ENCODE data around the gene CCNJL. TPM values are rescaled to one million over a fixed set of nuclear protein-coding genes. Genes with fewer than 3 reads are reported as not detected.
A peak's percentile ranks its signal among the peaks of the same experiment; 100 is the strongest.
"Not testable (repeated sequence)": the region's sequence is repeated elsewhere in the genome, so short reads cannot be mapped to it uniquely, and the experiment has no call there.

The CCNJL gene
- total RNA-seq, 8 experiments from 2014 or later, result 0.10 to 10.0 (median 1.4) TPM

GRCh38 chr5:160250226-160250625 is 62.1 kb downstream of the CCNJL start:
- Histone ChIP-seq H3K4me1 (replicated peaks in 1 of 2) (peaks cover 11 to 12% of the 10 kb centered on the region in 2 donors), H3K4me3 (no peak overlapping the region), H3K27ac (no peak overlapping the region)
- in situ Hi-C loops (cut with MboI; ENCODE audit: low pct_unique_long_range_greater_than_20kb in 2 of 9, low sequenced_read_pairs in 9 of 9, unreplicated experiment in 9 of 9), result no loop called here
- no peak for ATAC-seq (replicated peaks in 6 of 8)
- 39 to 100% (median 80%) methylated on average over 2 to 5 of the region's 5 CpGs; no CpG with 5 or more reads in 2 of the 10 experiments for WGBS, 10 experiments

GRCh38 chr5:160249570-160249969 is 62.8 kb downstream of the CCNJL start:
- H3K27ac ChIP-seq; H3K4me3 ChIP-seq; in situ Hi-C loops (cut with MboI; ENCODE audit: low pct_unique_long_range_greater_than_20kb in 2 of 9, low sequenced_read_pairs in 9 of 9, unreplicated experiment in 9 of 9); ATAC-seq (replicated peaks in 6 of 8): not testable (repeated sequence)
- H3K4me1 ChIP-seq (replicated peaks in 1 of 2), result peaks cover 12 to 16% of the 10 kb centered on the region in 2 donors
- 17 to 100% (median 89%) methylated on average over 1 of the region's 1 CpG; no CpG with 5 or more reads in 4 of the 10 experiments for WGBS, 10 experiments

- Histone ChIP-seq H3K4me1 (replicated peaks in 1 of 2) (peaks cover 12 to 20% of the 10 kb centered on the region in 2 donors), H3K27ac (peak overlapping the region; percentile 34 to 76), H3K4me3 (no peak overlapping the region)
- in situ Hi-C loops (cut with MboI; ENCODE audit: low pct_unique_long_range_greater_than_20kb in 2 of 9, low sequenced_read_pairs in 9 of 9, unreplicated experiment in 9 of 9), result no loop called here
- WGBS, 10 experiments, result 55 to 100% (median 96%) methylated on average over 1 to 4 of the region's 9 CpGs; no CpG with 5 or more reads in 4 of the 10 experiments
- ATAC-seq (replicated peaks in 6 of 8), result peak in 5 of 8 experiments; percentile 83 to 98 (median 98)
Measured at GRCh38 chr5:160245506-160246086, 66.8 kb downstream of the CCNJL start.

GRCh38 chr5:160242145-160242544 is 70.2 kb downstream of the CCNJL start:
- no peak overlapping the region for H3K4me3 ChIP-seq
- peaks cover 16 to 32% of the 10 kb centered on the region in 2 donors for H3K4me1 ChIP-seq (replicated peaks in 1 of 2)
- WGBS, 10 experiments, result 0 to 89% (median 64%) methylated on average over 1 to 3 of the region's 3 CpGs; no CpG with 5 or more reads in 3 of the 10 experiments
- no peak overlapping the region for H3K27ac ChIP-seq
- in situ Hi-C loops (cut with MboI; ENCODE audit: low pct_unique_long_range_greater_than_20kb in 2 of 9, low sequenced_read_pairs in 9 of 9, unreplicated experiment in 9 of 9), result no loop called here
- no peak for ATAC-seq (replicated peaks in 6 of 8)

- 0 to 60% (median 0%) methylated on average over 1 to 3 of the region's 3 CpGs; no CpG with 5 or more reads in 3 of the 10 experiments for WGBS, 10 experiments
- H3K4me3 ChIP-seq, result no peak overlapping the region
- H3K4me1 ChIP-seq (replicated peaks in 1 of 2), result peaks cover 6 to 21% of the 10 kb centered on the region in 2 donors
- no peak for ATAC-seq (replicated peaks in 6 of 8)
- in situ Hi-C loops (cut with MboI; ENCODE audit: low pct_unique_long_range_greater_than_20kb in 2 of 9, low sequenced_read_pairs in 9 of 9, unreplicated experiment in 9 of 9), result no loop called here
- no peak overlapping the region for H3K27ac ChIP-seq
Measured at GRCh38 chr5:160240350-160240749, 72.0 kb downstream of the CCNJL start.

- Histone ChIP-seq H3K4me3 (no peak overlapping the region), H3K4me1 (replicated peaks in 1 of 2) (peaks cover 3 to 16% of the 10 kb centered on the region in 2 donors), H3K27ac (no peak overlapping the region)
- in situ Hi-C loops (cut with MboI; ENCODE audit: low pct_unique_long_range_greater_than_20kb in 2 of 9, low sequenced_read_pairs in 9 of 9, unreplicated experiment in 9 of 9), result no loop called here
- ATAC-seq (replicated peaks in 6 of 8), result peak in 1 of 8 experiments; percentile 15
- 40 to 100% (median 70%) methylated on average over 1 to 3 of the region's 5 CpGs; no CpG with 5 or more reads in 5 of the 10 experiments for WGBS, 10 experiments
Measured at GRCh38 chr5:160237571-160238093, 74.7 kb downstream of the CCNJL start.

GRCh38 chr5:160235731-160236130 is 76.6 kb downstream of the CCNJL start:
- H3K4me3 ChIP-seq, result no peak overlapping the region
- in situ Hi-C loops (cut with MboI; ENCODE audit: low pct_unique_long_range_greater_than_20kb in 2 of 9, low sequenced_read_pairs in 9 of 9, unreplicated experiment in 9 of 9), result no loop called here
- 78 to 94% (median 82%) methylated on average over 1 to 4 of the region's 5 CpGs; no CpG with 5 or more reads in 4 of the 10 experiments for WGBS, 10 experiments
- H3K4me1 ChIP-seq (replicated peaks in 1 of 2), result peaks cover 3 to 13% of the 10 kb centered on the region in 2 donors
- H3K27ac ChIP-seq, result no peak overlapping the region
- ATAC-seq (replicated peaks in 6 of 8), result no peak

- WGBS, 10 experiments, result 25 to 100% (median 90%) methylated on average over 1 to 5 of the region's 5 CpGs; no CpG with 5 or more reads in 2 of the 10 experiments
- Histone ChIP-seq H3K4me1 (replicated peaks in 1 of 2) (peaks cover 0 to 5% of the 10 kb centered on the region in 2 donors), H3K4me3 (no peak overlapping the region), H3K27ac (no peak overlapping the region)
- in situ Hi-C loops (cut with MboI; ENCODE audit: low pct_unique_long_range_greater_than_20kb in 2 of 9, low sequenced_read_pairs in 9 of 9, unreplicated experiment in 9 of 9), result no loop called here
- no peak for ATAC-seq (replicated peaks in 6 of 8)
Measured at GRCh38 chr5:160233215-160233614, 79.1 kb downstream of the CCNJL start.

- whole genome bisulfite sequencing, 10 experiments, result 40 to 100% (median 84%) methylated on average over 1 to 7 of the region's 10 CpGs; no CpG with 5 or more reads in 4 of the 10 experiments
- peak in 2 of 8 experiments; percentile 28 to 73 for ATAC-seq (replicated peaks in 6 of 8)
- Histone ChIP-seq H3K4me3 (no peak overlapping the region), H3K4me1 (replicated peaks in 1 of 2) (no peaks in the 10 kb centered on the region), H3K27ac (no peak overlapping the region)
- in situ Hi-C loops (cut with MboI; ENCODE audit: low pct_unique_long_range_greater_than_20kb in 2 of 9, low sequenced_read_pairs in 9 of 9, unreplicated experiment in 9 of 9), result no loop called here
Measured at GRCh38 chr5:160231783-160232342, 80.5 kb downstream of the CCNJL start.

- H3K4me1 ChIP-seq (replicated peaks in 1 of 2), result no peaks in the 10 kb centered on the region
- in situ Hi-C loops (cut with MboI; ENCODE audit: low pct_unique_long_range_greater_than_20kb in 2 of 9, low sequenced_read_pairs in 9 of 9, unreplicated experiment in 9 of 9), result no loop called here
- H3K27ac ChIP-seq, result no peak overlapping the region
- H3K4me3 ChIP-seq, result no peak overlapping the region
- no peak for ATAC-seq (replicated peaks in 6 of 8)
- WGBS, 10 experiments, result 56 to 100% (median 100%) methylated on average over 1 to 6 of the region's 9 CpGs; no CpG with 5 or more reads in 4 of the 10 experiments
Measured at GRCh38 chr5:160230686-160231527, 81.5 kb downstream of the CCNJL start.

- ATAC-seq (replicated peaks in 6 of 8), result no peak
Measured at GRCh38 chr5:160229190-160229742, 83.1 kb downstream of the CCNJL start, which contains the start of gene FABP6. Gene FABP6, plus strand, starts transcription at chr5:160229506. Its CDS starts 52 bp downstream, at chr5:160229558.

GRCh38 chr5:160227012-160227411 is 85.4 kb downstream of the CCNJL start:
- Histone ChIP-seq H3K4me1 (replicated peaks in 1 of 2) (no peaks in the 10 kb centered on the region), H3K27ac (no peak overlapping the region), H3K4me3 (no peak overlapping the region)
- 21 to 90% (median 80%) methylated on average over 1 to 2 of the region's 2 CpGs; no CpG with 5 or more reads in 5 of the 10 experiments for WGBS, 10 experiments
- peak in 2 of 8 experiments; percentile 52 to 60 for ATAC-seq (replicated peaks in 6 of 8)
- in situ Hi-C loops (cut with MboI; ENCODE audit: low pct_unique_long_range_greater_than_20kb in 2 of 9, low sequenced_read_pairs in 9 of 9, unreplicated experiment in 9 of 9), result no loop called here

More at GRCh38 chr5:160229190-160229742, 83.1 kb downstream of the CCNJL start, which contains the start of gene FABP6:
- Histone ChIP-seq H3K4me3 (no peak within 1 kb of the TSS), H3K27ac (no peak within 1 kb of the TSS), H3K4me1 (replicated peaks in 1 of 2) (no peaks in the 10 kb centered on the region)
- in situ Hi-C loops (cut with MboI; ENCODE audit: low pct_unique_long_range_greater_than_20kb in 2 of 9, low sequenced_read_pairs in 9 of 9, unreplicated experiment in 9 of 9), result no loop called here
- WGBS, 10 experiments, result 0 to 100% (median 85%) methylated on average over 1 to 5 of the region's 7 CpGs; no CpG with 5 or more reads in 1 of the 10 experiments
